ENCODE data around the gene SMIM22.

SMIM22 gene

GRCh38 chr16:4828567-4829321 lies 33.6 kb downstream of the SMIM22 start:
- DNase-seq, result no peak

DNA sequence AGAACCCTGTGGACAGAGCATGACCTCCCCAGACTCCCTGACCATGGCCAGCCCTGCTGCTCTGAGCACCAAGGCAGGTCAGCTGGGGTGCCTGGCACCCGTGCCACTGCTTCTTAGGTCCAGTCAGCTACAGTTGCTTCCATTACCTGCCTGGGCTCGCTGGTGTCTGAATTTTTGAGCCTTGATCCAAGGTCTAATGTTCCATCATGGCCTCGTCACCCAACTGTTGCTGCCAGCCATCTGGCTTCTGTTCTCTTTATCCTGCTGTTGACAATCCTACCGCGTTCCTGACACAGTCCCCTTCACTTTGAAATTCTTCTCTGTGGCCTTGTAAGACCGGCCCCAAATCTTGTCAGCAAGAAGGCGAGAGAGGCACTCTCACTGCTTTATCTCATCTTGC lies 35.2 kb downstream of the SMIM22 start:
- DNase-seq, result no peak

- no peak for DNase-seq
These were observed 36.4 kb downstream of the SMIM22 start for GRCh38 chr16:4831616-4832015.

GRCh38 chr16:4832698-4833343 lies 37.7 kb downstream of the SMIM22 start:
- DNase-seq, result no peak

DNA sequence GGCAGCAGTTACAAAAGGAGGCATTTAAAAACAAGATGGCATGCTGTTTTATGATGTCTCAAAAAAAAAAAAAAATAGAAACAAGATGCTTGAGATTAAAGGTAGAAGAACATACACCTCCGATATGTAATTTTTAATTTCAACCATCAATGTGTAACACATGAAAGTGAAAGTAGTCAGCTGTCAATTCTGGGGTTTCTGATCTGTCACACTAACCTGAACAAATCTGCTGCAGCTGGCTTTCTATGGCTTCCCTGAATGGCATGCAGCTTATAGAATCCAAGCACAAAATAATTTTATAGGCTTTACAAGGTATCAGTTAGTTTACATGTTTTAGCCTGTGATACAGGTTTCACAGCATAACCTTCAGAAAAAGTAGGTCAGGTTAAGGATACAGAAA lies 38.4 kb downstream of the SMIM22 start:
- no peak for DNase-seq

- DNase-seq, result no peak
These were observed 41.6 kb downstream of the SMIM22 start for GRCh38 chr16:4836727-4837126.

GRCh38 chr16:4837733-4838501 lies 42.7 kb downstream of the SMIM22 start:
- no peak for DNase-seq

DNA sequence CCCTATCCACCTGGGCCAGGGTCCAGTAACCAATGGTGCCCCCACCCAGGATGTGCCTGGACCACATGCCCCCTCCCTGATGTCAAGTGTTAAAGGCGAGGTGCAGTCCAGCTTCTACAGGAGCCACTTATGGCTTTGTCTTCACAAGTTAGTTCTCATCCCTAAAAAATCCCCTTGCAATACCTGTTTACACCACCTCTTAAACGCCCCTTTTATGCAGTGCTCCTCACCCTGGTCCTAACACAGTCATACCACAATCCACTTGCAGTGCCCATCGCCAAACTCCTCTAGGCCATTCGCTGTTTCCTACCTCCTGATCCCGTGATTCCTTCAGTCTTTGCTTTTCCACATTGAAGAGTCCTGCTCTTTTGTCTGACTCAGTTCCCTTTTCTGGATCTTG lies 44.8 kb downstream of the SMIM22 start:
- DNase-seq, result no peak

DNA sequence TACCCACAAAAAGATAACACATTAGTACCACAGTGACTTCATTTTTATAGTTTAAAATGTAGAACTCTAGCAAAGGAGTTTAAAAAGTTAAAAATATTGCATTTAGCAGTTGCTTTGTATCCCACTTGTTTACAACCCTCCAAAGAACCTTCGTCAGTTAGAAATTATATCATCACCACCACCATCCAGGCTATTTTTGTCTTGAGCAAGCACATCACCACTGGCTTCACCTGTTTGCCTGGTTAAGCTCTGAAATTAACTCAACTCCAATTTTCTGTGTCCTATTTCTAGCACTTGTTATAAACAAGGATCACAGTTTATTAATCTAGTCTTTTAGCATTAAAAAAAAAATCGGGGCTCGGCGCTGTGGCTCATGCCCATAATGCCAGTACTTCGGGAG lies 45.8 kb downstream of the SMIM22 start:
- no peak for DNase-seq
